ENCODE data around the gene PITHD1. TPM values are rescaled to one million over a fixed set of nuclear protein-coding genes. Genes with fewer than 3 reads are reported as not detected.

The PITHD1 gene
- total and polyA plus RNA-seq, 10 of the 15 experiments (the other 5 are each of a cell fraction or from before 2014, with no cell fraction given) = 23.7 to 82.2 (median 67.0) TPM

GRCh38 chr1:23825076-23825761 is 47.0 kb downstream of the PITHD1 start, which contains the start of gene HMGCL (continued):
- no peak for TF ChIP-seq EP300 (IDR thresholded peaks at IDR 0.05; ENCODE audit: borderline replicate concordance in 1 of 2, control insufficient read depth in 1 of 2, low read depth in 2 of 2, low read length in 2 of 2)
- no peak for TF ChIP-seq NFYA (IDR thresholded peaks at IDR 0.05; ENCODE audit: borderline replicate concordance, low read depth, low read length)
- TF ChIP-seq NR2C1 (IDR thresholded peaks at IDR 0.05) = no peak
- TF ChIP-seq ZNF274 (IDR thresholded peaks at IDR 0.05; ENCODE audit: insufficient read depth, insufficient read length) = no peak
- TF ChIP-seq ATF7 (IDR thresholded peaks at IDR 0.05; ENCODE audit: low read depth) = no peak
- no peak for TF ChIP-seq KLF5 (IDR thresholded peaks at IDR 0.05; ENCODE audit: partially characterized antibody)
- TF ChIP-seq SIN3A (IDR thresholded peaks at IDR 0.05; ENCODE audit: low read depth, low read length) = peak; percentile 82; the same call in 1 of the 2 replicates
- TF ChIP-seq BACH1 (IDR thresholded peaks at IDR 0.05; ENCODE audit: borderline replicate concordance) = peak; percentile 80
- no peak for TF ChIP-seq MEF2A (IDR thresholded peaks at IDR 0.05; ENCODE audit: insufficient read depth, low read depth, low read length)
- no peak for TF ChIP-seq GABPA (IDR thresholded peaks at IDR 0.05; ENCODE audit: low read depth)
- no peak for TF ChIP-seq MTA2 (IDR thresholded peaks at IDR 0.05; ENCODE audit: low read depth)
- TF ChIP-seq, protein P1, sequence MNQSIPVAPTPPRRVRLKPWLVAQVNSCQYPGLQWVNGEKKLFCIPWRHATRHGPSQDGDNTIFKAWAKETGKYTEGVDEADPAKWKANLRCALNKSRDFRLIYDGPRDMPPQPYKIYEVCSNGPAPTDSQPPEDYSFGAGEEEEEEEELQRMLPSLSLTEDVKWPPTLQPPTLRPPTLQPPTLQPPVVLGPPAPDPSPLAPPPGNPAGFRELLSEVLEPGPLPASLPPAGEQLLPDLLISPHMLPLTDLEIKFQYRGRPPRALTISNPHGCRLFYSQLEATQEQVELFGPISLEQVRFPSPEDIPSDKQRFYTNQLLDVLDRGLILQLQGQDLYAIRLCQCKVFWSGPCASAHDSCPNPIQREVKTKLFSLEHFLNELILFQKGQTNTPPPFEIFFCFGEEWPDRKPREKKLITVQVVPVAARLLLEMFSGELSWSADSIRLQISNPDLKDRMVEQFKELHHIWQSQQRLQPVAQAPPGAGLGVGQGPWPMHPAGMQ (IDR thresholded peaks at IDR 0.05; ENCODE audit: borderline replicate concordance) = no peak
- TF ChIP-seq TARDBP (IDR thresholded peaks at IDR 0.05; ENCODE audit: borderline replicate concordance) = no peak
- TF ChIP-seq NRF1 (conservative IDR thresholded peaks at IDR 0.05; ENCODE audit: low read depth, low read length) = no peak
- TF ChIP-seq NR2C2 (IDR thresholded peaks at IDR 0.05; ENCODE audit: borderline replicate concordance, control insufficient read depth, insufficient read length, low read depth) = no peak
- TF ChIP-seq MTA3 (IDR thresholded peaks at IDR 0.05; ENCODE audit: borderline replicate concordance, low read length) = no peak
- TF ChIP-seq, protein P2, sequence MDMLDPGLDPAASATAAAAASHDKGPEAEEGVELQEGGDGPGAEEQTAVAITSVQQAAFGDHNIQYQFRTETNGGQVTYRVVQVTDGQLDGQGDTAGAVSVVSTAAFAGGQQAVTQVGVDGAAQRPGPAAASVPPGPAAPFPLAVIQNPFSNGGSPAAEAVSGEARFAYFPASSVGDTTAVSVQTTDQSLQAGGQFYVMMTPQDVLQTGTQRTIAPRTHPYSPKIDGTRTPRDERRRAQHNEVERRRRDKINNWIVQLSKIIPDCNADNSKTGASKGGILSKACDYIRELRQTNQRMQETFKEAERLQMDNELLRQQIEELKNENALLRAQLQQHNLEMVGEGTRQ (IDR thresholded peaks at IDR 0.05; ENCODE audit: borderline replicate concordance, low read depth, low read length) = peak; percentile 77
- TF ChIP-seq CEBPB (IDR thresholded peaks at IDR 0.05; ENCODE audit: borderline replicate concordance in 1 of 2, low read depth in 2 of 2, low read length in 2 of 2) = no peak
- no peak for TF ChIP-seq JUNB (IDR thresholded peaks at IDR 0.05)
- peak; percentile 84 for TF ChIP-seq POLR2AphosphoS2 (IDR thresholded peaks at IDR 0.05; ENCODE audit: low read depth, low read length)
- TF ChIP-seq RBBP5 (conservative IDR thresholded peaks at IDR 0.05) = no peak
- TF ChIP-seq, protein P3, sequence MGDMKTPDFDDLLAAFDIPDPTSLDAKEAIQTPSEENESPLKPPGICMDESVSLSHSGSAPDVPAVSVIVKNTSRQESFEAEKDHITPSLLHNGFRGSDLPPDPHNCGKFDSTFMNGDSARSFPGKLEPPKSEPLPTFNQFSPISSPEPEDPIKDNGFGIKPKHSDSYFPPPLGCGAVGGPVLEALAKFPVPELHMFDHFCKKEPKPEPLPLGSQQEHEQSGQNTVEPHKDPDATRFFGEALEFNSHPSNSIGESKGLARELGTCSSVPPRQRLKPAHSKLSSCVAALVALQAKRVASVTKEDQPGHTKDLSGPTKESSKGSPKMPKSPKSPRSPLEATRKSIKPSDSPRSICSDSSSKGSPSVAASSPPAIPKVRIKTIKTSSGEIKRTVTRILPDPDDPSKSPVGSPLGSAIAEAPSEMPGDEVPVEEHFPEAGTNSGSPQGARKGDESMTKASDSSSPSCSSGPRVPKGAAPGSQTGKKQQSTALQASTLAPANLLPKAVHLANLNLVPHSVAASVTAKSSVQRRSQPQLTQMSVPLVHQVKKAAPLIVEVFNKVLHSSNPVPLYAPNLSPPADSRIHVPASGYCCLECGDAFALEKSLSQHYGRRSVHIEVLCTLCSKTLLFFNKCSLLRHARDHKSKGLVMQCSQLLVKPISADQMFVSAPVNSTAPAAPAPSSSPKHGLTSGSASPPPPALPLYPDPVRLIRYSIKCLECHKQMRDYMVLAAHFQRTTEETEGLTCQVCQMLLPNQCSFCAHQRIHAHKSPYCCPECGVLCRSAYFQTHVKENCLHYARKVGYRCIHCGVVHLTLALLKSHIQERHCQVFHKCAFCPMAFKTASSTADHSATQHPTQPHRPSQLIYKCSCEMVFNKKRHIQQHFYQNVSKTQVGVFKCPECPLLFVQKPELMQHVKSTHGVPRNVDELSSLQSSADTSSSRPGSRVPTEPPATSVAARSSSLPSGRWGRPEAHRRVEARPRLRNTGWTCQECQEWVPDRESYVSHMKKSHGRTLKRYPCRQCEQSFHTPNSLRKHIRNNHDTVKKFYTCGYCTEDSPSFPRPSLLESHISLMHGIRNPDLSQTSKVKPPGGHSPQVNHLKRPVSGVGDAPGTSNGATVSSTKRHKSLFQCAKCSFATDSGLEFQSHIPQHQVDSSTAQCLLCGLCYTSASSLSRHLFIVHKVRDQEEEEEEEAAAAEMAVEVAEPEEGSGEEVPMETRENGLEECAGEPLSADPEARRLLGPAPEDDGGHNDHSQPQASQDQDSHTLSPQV (IDR thresholded peaks at IDR 0.05) = no peak
- no peak for TF ChIP-seq MEF2B (IDR thresholded peaks at IDR 0.05; ENCODE audit: partially characterized antibody, poor library complexity, severe bottlenecking)
- TF ChIP-seq HCFC1 (IDR thresholded peaks at IDR 0.05; ENCODE audit: low read length) = peak; percentile 65
- TF ChIP-seq TCF12 (IDR thresholded peaks at IDR 0.05; ENCODE audit: low read depth, low read length) = peak; percentile 94

All from GM12878 (cell line).